ENCODE data around the gene WNT5B. TPM values are rescaled to one million over a fixed set of nuclear protein-coding genes. Genes with fewer than 3 reads are reported as not detected.
A peak's percentile ranks its signal among the peaks of the same experiment; 100 is the strongest.

WNT5B gene
- total RNA-seq, 2 experiments from 2014 or later: 0.08 to 0.19 TPM

DNA sequence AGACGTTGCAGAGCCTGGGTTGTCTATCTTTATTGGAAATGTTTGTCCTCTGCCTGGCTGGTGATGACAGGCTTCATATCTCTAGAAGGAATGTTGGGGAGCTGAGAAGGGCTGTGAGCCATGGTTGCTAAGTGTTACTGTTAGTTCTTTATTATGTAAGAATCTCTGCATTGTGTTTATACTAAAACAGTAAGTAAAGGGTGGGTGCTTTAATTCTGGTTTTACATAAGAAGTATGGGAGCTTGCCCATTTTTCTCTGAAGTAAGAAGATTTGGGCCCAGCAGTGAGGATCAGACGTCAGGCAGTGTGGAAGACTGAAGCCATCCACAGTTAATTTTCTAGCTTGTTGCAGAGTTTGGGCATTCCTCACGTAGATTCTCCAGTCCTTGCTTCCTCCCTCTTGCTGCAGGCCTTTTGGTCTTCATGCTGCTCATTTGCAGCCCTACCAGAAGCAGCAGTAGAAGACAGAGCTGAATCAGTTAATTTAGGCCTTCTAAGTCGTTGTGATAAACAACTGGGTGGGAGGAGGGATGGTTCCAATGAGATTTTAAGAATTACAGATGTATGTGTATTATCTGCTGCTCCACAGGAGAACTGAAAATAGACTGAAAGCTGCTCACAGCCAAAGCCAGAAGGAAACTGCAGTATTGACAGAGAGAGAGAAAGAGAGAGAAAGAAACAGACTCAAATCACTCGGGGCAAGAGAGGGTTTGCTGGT is 21.4 kb downstream of the WNT5B start:
- H3K27ac Mint-ChIP-seq: no peak overlapping the region
- H3K27me3 Mint-ChIP-seq: peaks cover 5% of the 10 kb centered on the region
- peaks cover 7% of the 10 kb centered on the region for H3K4me1 Mint-ChIP-seq
- H3K36me3 Mint-ChIP-seq: no peaks in the 10 kb centered on the region
- no peak for DNase-seq
- H3K9me3 Mint-ChIP-seq: no peaks in the 10 kb centered on the region
- no peak overlapping the region for H3K4me3 Mint-ChIP-seq

GRCh38 chr12:1650978-1651361 is 21.9 kb downstream of the WNT5B start:
- peaks cover 5% of the 10 kb centered on the region for H3K27me3 Mint-ChIP-seq
- H3K27ac Mint-ChIP-seq: no peak overlapping the region
- H3K4me1 Mint-ChIP-seq: peaks cover 4% of the 10 kb centered on the region
- no peaks in the 10 kb centered on the region for H3K9me3 Mint-ChIP-seq
- no peaks in the 10 kb centered on the region for H3K36me3 Mint-ChIP-seq
- DNase-seq: no peak
- H3K4me3 Mint-ChIP-seq: no peak overlapping the region

DNA sequence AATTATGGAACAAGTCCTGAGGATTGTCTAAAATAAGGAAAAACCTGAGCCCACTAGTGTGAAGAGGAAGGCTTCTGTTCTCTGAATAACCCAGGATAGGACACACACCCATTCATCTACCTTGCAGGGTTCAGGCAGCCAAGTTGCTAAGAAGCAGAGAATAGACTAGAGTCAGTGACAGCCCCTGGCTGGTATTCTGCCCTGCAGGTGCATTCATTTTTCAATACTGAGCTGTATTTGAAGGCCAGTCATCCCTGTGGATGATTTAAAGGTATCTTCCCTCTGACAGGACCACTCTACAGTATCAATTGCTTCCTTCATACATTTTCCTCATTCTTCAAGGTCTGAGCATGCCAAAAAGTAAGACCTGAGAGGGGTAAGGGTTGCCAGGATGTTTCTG is 22.9 kb downstream of the WNT5B start:
- Mint-ChIP-seq H3K4me3 (no peak overlapping the region), H3K27ac (no peak overlapping the region), H3K9me3 (no peaks in the 10 kb centered on the region), H3K27me3 (peaks cover 5% of the 10 kb centered on the region), H3K36me3 (no peaks in the 10 kb centered on the region), H3K4me1 (peaks cover 4% of the 10 kb centered on the region)
- DNase-seq: no peak

- DNase-seq: no peak
- H3K9me3 Mint-ChIP-seq: no peaks in the 10 kb centered on the region
- no peak overlapping the region for H3K27ac Mint-ChIP-seq
- peaks cover 4% of the 10 kb centered on the region for H3K4me1 Mint-ChIP-seq
- H3K4me3 Mint-ChIP-seq: no peak overlapping the region
- no peaks in the 10 kb centered on the region for H3K36me3 Mint-ChIP-seq
- peaks cover 5% of the 10 kb centered on the region for H3K27me3 Mint-ChIP-seq
These were observed 26.3 kb downstream of the WNT5B start for GRCh38 chr12:1655225-1655788.

GRCh38 chr12:1656902-1657301 is 27.9 kb downstream of the WNT5B start:
- no peak overlapping the region for H3K4me3 Mint-ChIP-seq
- H3K9me3 Mint-ChIP-seq: no peaks in the 10 kb centered on the region
- DNase-seq: no peak
- no peaks in the 10 kb centered on the region for H3K36me3 Mint-ChIP-seq
- H3K27ac Mint-ChIP-seq: no peak overlapping the region
- peaks cover 1% of the 10 kb centered on the region for H3K27me3 Mint-ChIP-seq
- peaks cover 6% of the 10 kb centered on the region for H3K4me1 Mint-ChIP-seq

- H3K4me1 Mint-ChIP-seq: peaks cover 5% of the 10 kb centered on the region
- DNase-seq: no peak
- no peak overlapping the region for H3K27ac Mint-ChIP-seq
- H3K36me3 Mint-ChIP-seq: no peaks in the 10 kb centered on the region
- no peaks in the 10 kb centered on the region for H3K9me3 Mint-ChIP-seq
- no peaks in the 10 kb centered on the region for H3K27me3 Mint-ChIP-seq
- H3K4me3 Mint-ChIP-seq: no peak overlapping the region
These were observed 28.7 kb downstream of the WNT5B start for GRCh38 chr12:1657688-1658087.

DNA sequence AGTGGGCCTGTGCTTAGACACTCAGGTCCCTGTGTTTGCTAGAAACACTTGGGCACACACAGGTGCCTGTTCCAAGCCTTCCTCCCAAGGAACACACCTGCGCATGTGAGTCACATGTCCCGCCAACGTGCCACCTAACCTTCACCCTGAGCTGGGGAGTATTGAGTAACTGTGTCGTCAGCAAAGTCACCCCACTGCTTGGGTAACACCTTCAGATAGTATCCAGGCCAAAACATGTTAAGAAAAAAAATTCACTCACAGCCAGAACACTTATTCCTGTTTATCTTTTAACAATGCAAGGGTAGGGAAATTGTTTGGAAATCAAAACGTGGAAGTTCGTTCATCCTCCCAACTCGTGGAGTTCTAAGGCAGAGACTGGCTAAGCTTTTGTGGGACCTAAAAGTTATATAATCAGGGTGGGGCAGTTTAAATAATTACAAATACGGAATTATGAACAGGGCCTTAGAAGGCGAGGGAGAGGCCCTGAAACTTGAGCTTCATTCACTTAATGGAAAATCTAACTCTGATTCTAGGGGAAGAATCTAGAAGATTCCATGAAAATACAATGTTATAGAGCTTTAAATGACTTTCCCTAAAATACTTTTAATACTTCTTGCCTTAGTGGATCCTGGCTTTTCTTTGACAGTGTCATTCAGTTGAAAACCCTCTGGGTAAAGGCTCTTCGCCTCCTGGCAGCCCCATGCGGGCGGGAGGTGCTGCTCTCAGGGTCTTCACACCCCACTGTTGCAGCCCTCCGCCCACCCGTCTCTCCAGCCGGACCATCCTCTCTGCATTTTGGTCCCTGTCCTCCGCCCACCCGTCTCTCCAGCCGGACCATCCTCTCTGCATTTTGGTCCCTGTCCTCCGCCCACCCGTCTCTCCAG is 31.5 kb downstream of the WNT5B start:
- peaks cover 15% of the 10 kb centered on the region for H3K4me1 Mint-ChIP-seq
- H3K27ac Mint-ChIP-seq: peak overlapping the region; percentile 40
- peak; percentile 38 for DNase-seq
- peaks cover 2% of the 10 kb centered on the region for H3K36me3 Mint-ChIP-seq
- H3K27me3 Mint-ChIP-seq: no peaks in the 10 kb centered on the region
- no peak overlapping the region for H3K4me3 Mint-ChIP-seq
- H3K9me3 Mint-ChIP-seq: peaks cover 5% of the 10 kb centered on the region

- H3K4me3 Mint-ChIP-seq: peak overlapping the region; percentile 80
- no peaks in the 10 kb centered on the region for H3K27me3 Mint-ChIP-seq
- H3K9me3 Mint-ChIP-seq: peaks cover 5% of the 10 kb centered on the region
These were observed 32.7 kb downstream of the WNT5B start for GRCh38 chr12:1661553-1662335.

GRCh38 chr12:1662761-1663439 is 33.9 kb downstream of the WNT5B start:
- H3K27ac Mint-ChIP-seq: peak overlapping the region; percentile 70
- H3K27me3 Mint-ChIP-seq: no peaks in the 10 kb centered on the region
- peak overlapping the region; percentile 72 for H3K4me3 Mint-ChIP-seq

More at GRCh38 chr12:1661553-1662335, 32.7 kb downstream of the WNT5B start:
- peak; percentile 90 for DNase-seq
- Mint-ChIP-seq H3K36me3 (peaks cover 2% of the 10 kb centered on the region), H3K4me1 (peaks cover 22% of the 10 kb centered on the region), H3K27ac (peak overlapping the region; percentile 80)

GRCh38 chr12:1663440-1664132 is 34.6 kb downstream of the WNT5B start:
- H3K4me3 Mint-ChIP-seq: peak overlapping the region; percentile 72
- peaks cover 2% of the 10 kb centered on the region for H3K36me3 Mint-ChIP-seq
- no peaks in the 10 kb centered on the region for H3K27me3 Mint-ChIP-seq
- no peak overlapping the region for H3K27ac Mint-ChIP-seq
- peaks cover 5% of the 10 kb centered on the region for H3K9me3 Mint-ChIP-seq
- H3K4me1 Mint-ChIP-seq: peaks cover 30% of the 10 kb centered on the region
- no peak for DNase-seq

More at GRCh38 chr12:1662761-1663439, 33.9 kb downstream of the WNT5B start:
- Mint-ChIP-seq H3K36me3 (peaks cover 2% of the 10 kb centered on the region), H3K4me1 (peaks cover 28% of the 10 kb centered on the region), H3K9me3 (peaks cover 5% of the 10 kb centered on the region)
- DNase-seq: no peak

DNA sequence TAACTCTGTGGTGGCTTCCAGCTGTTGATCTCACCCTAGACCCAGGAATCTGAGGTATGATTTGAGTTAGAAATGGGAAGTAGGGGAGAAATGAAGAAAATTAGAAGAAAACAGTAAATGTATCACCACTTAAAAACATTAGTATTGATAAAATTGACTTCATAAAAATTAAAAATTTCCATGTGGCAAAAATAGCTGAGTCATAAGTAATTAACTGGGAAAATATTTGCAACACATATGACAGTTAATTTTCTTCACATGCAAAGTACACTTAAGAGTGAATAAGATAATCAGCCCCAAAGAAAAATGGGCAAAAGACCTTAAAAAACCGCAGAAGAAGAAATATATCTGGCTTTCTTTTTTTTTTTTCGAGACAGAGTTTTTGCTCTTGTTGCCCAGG is 36.3 kb downstream of the WNT5B start:
- peaks cover 2% of the 10 kb centered on the region for H3K36me3 Mint-ChIP-seq
- no peak overlapping the region for H3K4me3 Mint-ChIP-seq
- H3K27me3 Mint-ChIP-seq: no peaks in the 10 kb centered on the region
- no peak overlapping the region for H3K27ac Mint-ChIP-seq
- peaks cover 5% of the 10 kb centered on the region for H3K9me3 Mint-ChIP-seq
- H3K4me1 Mint-ChIP-seq: peaks cover 35% of the 10 kb centered on the region
- DNase-seq: no peak

DNA sequence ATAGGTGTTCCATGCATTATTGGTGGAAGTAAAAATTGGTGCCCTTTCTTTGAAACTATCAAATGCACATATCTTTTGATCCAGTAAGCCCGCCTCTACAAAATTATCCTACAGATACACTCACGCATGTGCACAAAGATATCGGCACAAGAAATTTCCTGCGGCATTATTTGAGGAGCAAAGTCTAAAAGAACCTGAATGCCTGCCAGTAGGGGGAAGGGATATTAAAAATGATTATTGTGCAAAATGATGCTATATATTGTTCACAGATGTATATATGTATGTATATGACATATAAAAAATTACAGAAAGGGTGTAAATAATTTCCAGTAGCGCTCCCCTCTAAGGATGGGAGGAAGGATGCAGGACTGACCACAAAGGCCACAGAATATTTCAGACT is 37.2 kb downstream of the WNT5B start:
- DNase-seq: no peak
- peaks cover 5% of the 10 kb centered on the region for H3K9me3 Mint-ChIP-seq
- H3K27ac Mint-ChIP-seq: no peak overlapping the region
- peaks cover 32% of the 10 kb centered on the region for H3K4me1 Mint-ChIP-seq
- H3K4me3 Mint-ChIP-seq: no peak overlapping the region
- H3K36me3 Mint-ChIP-seq: peaks cover 2% of the 10 kb centered on the region
- H3K27me3 Mint-ChIP-seq: no peaks in the 10 kb centered on the region

- Mint-ChIP-seq H3K9me3 (peaks cover 5% of the 10 kb centered on the region), H3K27ac (no peak overlapping the region), H3K4me1 (peaks cover 32% of the 10 kb centered on the region), H3K4me3 (no peak overlapping the region), H3K36me3 (peaks cover 2% of the 10 kb centered on the region), H3K27me3 (no peaks in the 10 kb centered on the region)
- DNase-seq: no peak
These were observed 37.7 kb downstream of the WNT5B start for GRCh38 chr12:1666685-1667162.
